ENCODE data around the gene SOCS7.

Gene SOCS7

DNA sequence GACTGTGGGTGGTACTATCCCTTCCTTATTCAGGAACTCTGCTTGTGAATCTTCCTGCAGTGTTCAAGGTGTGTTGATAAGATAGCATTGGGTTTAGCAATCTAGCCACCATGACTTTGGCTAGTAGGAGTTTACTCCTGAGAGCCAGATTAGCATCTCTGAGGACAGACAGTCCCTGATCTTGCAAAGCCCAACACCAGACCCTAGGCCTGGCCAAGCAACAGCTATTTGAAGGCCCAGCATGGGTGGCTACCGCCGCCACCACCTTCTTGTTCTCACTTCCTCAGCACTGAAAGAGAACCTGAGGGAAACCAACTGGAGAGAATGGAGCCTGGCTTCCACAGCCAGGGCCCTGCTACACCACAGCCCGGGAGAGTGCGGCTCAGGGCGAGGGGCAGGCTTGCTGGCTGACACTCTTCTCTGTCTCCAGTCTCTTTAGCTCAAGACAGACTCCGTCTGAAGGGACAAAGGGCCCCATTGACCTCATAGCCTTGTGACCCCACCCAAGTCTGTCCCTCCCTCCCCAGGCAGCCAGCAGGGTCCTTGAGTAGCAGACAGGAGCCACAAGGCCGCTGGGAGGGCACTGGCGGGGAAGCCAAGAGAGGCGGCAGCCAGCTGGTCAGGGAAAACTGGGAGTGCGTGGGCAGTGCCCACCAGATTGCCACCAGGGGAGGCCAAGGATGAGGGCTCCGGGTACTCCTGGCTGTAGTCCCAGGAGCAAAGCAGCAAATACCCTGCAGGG is 65.7 kb downstream of the SOCS7 start:
- FAIRE-seq (no peak), DNase-seq (ENCODE audit: insufficient read length) (no peak)
- TF ChIP-seq TAF1 (IDR thresholded peaks at IDR 0.05; ENCODE audit: borderline replicate concordance, low read depth, low read length), result no peak
- no peak for TF ChIP-seq POLR2A (IDR thresholded peaks at IDR 0.05; ENCODE audit: low read depth, low read length)
- TF ChIP-seq POLR2AphosphoS5 (IDR thresholded peaks at IDR 0.05; ENCODE audit: low read depth, low read length), result no peak

- FAIRE-seq, result no peak
- TF ChIP-seq POLR2A (IDR thresholded peaks at IDR 0.05; ENCODE audit: low read depth, low read length) (no peak), POLR2AphosphoS5 (IDR thresholded peaks at IDR 0.05; ENCODE audit: low read depth, low read length) (no peak), TAF1 (IDR thresholded peaks at IDR 0.05; ENCODE audit: borderline replicate concordance, low read depth, low read length) (no peak)
- no peak for DNase-seq (ENCODE audit: insufficient read length)
Observed at GRCh38 chr17:38418062-38418692, 66.5 kb downstream of the SOCS7 start.

DNA sequence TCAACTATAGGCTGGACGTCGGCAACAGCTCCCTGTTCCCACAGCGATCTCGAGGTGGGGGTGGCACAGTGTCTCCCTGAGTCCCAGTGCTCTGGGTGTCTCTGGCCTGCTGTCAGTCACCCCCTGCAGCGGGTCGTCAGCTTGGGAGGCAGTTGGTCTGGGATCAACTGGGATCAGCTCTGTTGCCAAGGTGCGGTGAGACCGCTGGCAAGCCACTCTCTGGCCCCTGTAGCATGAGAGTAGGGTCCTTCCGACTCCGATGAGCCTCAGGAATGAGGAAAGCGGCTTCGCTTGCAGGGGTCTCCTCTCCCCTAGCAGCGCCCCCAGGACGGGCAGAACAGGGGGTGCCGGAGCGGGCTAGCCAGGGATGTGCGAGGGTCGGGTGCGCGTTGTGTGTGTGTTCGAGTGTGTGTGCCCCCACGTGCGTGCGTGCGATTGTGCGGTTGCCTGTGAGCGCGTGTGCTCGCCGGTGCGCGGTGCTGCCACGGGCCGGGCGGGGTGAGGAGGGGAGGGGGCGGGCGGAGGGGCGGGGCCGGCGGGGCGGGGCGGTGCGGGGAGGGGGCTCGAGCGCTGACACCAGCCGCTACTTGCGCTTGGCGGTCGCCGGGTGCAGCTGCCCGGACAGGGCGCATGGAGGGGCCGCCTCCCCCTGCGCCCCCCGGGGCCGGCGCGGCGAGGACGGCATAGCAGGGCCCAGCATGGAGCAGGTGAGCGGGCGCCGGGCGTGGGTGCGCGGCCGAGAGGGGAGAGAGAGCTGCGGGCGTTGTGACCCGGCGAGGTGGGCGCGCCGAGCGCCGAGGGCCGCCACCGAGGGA is 67.3 kb downstream of the SOCS7 start:
- DNase-seq (ENCODE audit: insufficient read length) (no peak), FAIRE-seq (no peak)
- TF ChIP-seq TAF1 (IDR thresholded peaks at IDR 0.05; ENCODE audit: borderline replicate concordance, low read depth, low read length), result no peak
- TF ChIP-seq POLR2AphosphoS5 (IDR thresholded peaks at IDR 0.05; ENCODE audit: low read depth, low read length), result no peak
- no peak for TF ChIP-seq POLR2A (IDR thresholded peaks at IDR 0.05; ENCODE audit: low read depth, low read length)

DNA sequence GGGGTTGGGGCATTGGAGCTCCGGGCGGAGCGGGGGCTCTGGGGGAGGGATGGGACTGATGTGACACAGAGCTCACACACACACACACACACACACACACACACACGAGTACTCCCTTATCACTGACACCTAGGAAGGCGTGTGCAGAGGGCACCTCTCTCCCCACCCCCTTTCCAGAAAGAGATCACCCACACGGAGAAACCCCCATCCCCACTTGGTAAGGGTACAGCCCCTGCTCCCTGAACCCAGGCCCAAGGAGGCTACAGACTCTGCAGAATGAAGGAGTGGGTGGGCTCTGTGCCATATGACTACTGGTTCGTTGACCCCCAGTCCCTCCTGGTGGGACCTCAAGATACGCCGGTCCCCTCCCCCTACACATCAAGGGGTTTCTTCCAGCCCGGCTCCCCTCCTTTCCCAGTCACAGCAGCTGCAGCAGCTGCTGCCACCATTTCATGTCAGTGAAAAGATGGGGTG is 67.9 kb downstream of the SOCS7 start:
- FAIRE-seq (no peak), DNase-seq (ENCODE audit: insufficient read length) (no peak)
- TF ChIP-seq TAF1 (IDR thresholded peaks at IDR 0.05; ENCODE audit: borderline replicate concordance, low read depth, low read length) (no peak), POLR2AphosphoS5 (IDR thresholded peaks at IDR 0.05; ENCODE audit: low read depth, low read length) (no peak), POLR2A (IDR thresholded peaks at IDR 0.05; ENCODE audit: low read depth, low read length) (no peak)

DNA sequence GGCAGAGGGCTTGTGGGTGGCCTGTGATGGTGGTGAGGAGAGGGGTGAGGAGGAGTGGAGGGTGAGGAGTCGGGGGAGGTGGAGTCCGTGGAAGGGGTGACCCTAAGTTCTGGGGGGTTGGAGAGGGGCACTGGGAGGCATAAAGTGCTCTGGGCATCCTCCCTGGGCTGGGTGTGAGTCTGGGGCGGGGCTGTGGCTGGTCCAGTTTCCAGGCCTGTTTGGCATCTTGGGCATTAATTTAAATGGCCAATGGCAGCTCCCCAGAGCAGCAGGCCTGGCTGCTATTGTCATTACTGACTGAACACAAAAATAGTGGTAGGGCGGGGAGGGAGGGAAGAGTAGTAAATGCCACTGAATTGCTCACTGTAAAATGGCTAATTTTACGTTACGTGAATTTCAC is 68.9 kb downstream of the SOCS7 start:
- TF ChIP-seq TAF1 (IDR thresholded peaks at IDR 0.05; ENCODE audit: borderline replicate concordance, low read depth, low read length), result no peak
- no peak for TF ChIP-seq POLR2A (IDR thresholded peaks at IDR 0.05; ENCODE audit: low read depth, low read length)
- TF ChIP-seq POLR2AphosphoS5 (IDR thresholded peaks at IDR 0.05; ENCODE audit: low read depth, low read length), result no peak
- no peak for FAIRE-seq
- DNase-seq (ENCODE audit: insufficient read length), result no peak

DNA sequence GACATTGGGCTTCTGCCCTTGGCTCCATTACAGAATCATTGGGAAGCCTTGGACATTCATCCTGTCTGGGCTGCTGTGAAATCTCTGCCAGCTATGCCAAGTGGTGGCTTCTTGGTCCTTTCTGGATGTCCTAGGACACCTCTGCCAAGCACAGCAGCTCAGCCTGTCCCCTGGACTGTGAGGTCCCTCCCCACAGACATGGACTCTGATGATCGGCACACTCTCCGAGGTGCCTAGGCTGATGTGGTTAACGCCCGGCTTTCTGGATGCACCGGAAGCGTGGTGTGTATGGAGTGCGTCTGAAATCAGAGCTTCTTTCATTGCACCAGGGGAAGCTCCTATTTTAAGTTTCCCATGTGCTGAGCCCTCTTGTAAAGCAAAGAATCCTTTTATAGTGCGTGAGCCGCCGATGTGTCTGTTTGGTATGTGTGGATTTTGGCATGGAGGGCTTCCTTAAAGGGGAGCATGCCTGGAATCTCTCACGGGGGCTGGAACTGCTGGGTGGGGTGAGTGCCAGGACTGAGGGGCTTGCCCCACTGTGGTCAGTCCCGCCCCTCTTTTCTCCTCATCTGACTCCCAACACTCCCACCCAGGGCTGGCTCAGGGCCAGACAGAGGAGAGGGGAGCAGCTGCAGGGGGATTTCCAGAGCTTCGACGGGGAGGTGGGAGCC is 69.7 kb downstream of the SOCS7 start:
- no peak for TF ChIP-seq POLR2A (IDR thresholded peaks at IDR 0.05; ENCODE audit: low read depth, low read length)
- no peak for TF ChIP-seq TAF1 (IDR thresholded peaks at IDR 0.05; ENCODE audit: borderline replicate concordance, low read depth, low read length)
- no peak for TF ChIP-seq POLR2AphosphoS5 (IDR thresholded peaks at IDR 0.05; ENCODE audit: low read depth, low read length)
- DNase-seq (ENCODE audit: insufficient read length) (no peak), FAIRE-seq (no peak)

DNA sequence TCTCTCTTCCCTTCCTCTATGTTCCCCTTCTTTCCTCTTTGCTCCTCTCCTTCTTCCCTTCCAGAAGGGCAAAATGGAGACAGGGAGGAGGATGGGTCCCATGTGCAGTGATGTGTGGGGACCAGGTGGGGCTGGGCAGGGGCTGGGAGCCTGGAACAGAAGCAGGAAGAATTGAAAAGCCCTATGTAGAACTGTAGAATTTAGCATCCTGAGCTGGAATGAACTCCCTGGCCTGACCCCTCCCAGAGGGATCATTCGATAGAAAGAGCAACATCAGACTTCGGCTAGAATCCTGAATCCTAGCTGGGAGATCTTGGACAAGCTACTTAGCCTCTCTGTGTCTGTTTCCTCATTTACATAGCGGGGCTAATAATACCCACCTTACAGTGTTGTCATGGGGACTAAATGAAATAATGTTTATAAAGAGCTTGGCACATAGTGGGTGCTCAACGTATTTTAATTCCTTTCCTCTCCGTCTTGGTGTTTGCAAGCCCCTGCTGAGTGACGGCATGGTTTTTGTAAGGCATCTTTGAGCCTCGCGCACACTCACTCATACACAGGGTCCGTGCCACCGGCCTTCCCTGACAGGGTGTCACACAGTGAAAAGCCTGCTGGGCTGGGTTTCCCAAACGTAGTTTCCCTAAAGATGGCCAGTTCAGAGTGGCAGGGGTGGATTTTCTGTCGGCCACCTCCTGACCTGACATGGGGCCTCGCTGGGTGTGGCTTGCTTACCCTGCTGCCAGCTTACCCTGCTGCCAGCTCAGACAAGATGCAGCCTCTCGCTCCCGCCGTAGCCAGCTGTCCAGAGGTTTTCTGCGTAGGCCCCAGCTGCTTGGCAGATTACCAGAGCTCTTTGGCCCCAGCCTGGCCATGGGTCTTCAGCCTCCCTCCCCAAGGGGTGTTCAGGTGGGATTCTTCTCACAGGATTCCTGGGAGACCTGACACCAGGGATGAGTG is 70.5 kb downstream of the SOCS7 start:
- TF ChIP-seq TAF1 (IDR thresholded peaks at IDR 0.05; ENCODE audit: borderline replicate concordance, low read depth, low read length) (no peak), POLR2A (IDR thresholded peaks at IDR 0.05; ENCODE audit: low read depth, low read length) (no peak), POLR2AphosphoS5 (IDR thresholded peaks at IDR 0.05; ENCODE audit: low read depth, low read length) (no peak)
- DNase-seq (ENCODE audit: insufficient read length) (no peak), FAIRE-seq (no peak)

DNA sequence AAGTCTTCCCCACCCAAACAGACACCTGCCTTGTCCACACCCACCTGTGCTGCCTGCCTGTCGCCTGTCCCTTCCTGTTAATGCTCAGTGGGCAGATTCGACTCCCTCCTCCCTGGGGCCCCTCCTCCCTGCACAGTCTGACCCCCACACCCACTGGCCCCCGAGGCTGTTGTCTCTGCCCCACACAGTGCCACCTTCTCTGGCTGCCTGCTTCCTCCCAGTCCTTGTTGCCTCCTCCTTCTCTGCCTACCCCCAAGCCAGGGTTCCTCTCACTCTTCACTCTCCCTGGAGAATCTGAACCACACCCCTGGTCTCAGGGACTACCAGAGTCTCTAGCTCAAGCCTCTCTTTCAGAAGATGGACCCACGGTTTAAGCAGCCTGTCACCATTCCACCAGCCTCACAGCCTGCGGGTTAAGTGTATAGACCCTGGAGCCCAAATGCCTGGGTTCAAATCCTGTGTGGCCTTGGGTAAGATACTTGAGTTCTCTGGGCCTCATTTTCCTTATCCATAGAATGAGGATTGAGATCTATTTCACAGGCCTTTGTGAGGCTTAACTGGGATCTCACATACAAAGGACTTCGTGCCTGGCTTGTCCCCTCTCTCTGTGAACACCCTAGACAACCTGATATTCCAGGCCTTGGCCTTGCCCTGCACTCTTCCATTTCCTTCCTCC is 72.8 kb downstream of the SOCS7 start:
- FAIRE-seq (no peak), DNase-seq (ENCODE audit: insufficient read length) (no peak)
- TF ChIP-seq POLR2A (IDR thresholded peaks at IDR 0.05; ENCODE audit: low read depth, low read length) (no peak), TAF1 (IDR thresholded peaks at IDR 0.05; ENCODE audit: borderline replicate concordance, low read depth, low read length) (no peak), POLR2AphosphoS5 (IDR thresholded peaks at IDR 0.05; ENCODE audit: low read depth, low read length) (no peak)

- FAIRE-seq (no peak), DNase-seq (ENCODE audit: insufficient read length) (no peak)
- no peak for TF ChIP-seq TAF1 (IDR thresholded peaks at IDR 0.05; ENCODE audit: borderline replicate concordance, low read depth, low read length)
- TF ChIP-seq POLR2A (IDR thresholded peaks at IDR 0.05; ENCODE audit: low read depth, low read length), result no peak
- no peak for TF ChIP-seq POLR2AphosphoS5 (IDR thresholded peaks at IDR 0.05; ENCODE audit: low read depth, low read length)
Observed at GRCh38 chr17:38425031-38425430, 73.4 kb downstream of the SOCS7 start.

DNA sequence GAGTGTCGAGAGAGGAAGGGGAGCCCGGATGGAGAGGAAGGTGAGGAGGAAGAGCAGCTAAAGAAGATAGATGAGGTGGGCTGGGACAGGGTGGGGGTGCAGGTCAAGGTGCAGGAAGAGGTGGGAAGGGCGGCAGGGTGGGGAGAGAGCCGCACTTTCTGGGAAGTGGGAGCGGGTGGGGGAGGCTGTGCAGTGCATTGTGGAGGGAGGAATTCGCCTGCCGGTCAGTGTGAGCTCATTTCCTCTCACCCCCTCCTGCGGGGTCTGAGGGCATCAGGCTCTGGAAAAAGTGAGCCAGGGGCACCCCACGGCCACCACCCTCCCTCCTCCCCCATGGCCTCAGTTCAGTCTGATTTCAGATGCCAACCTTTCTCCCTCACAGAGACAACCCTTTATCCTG is 74.1 kb downstream of the SOCS7 start:
- DNase-seq (ENCODE audit: insufficient read length), result no peak
- no peak for TF ChIP-seq TAF1 (IDR thresholded peaks at IDR 0.05; ENCODE audit: borderline replicate concordance, low read depth, low read length)
- TF ChIP-seq POLR2A (IDR thresholded peaks at IDR 0.05; ENCODE audit: low read depth, low read length), result no peak
- no peak for TF ChIP-seq POLR2AphosphoS5 (IDR thresholded peaks at IDR 0.05; ENCODE audit: low read depth, low read length)
- FAIRE-seq, result no peak
